Activated CD4-positive, alpha-beta T cell treated with anti-CD3 and anti-CD28 coated beads, Interleukin-2, amount 50 U/mL, for 1 hour (primary cell): ENCODE results near the gene SULT1C3.

Experiments
- DNase-seq: peaks from one replicate; pipeline ENCODE4 v3.0.0-alpha.2; 2020

Gene SULT1C3

GRCh38 chr2:108239786-108240185 is at the start of gene SULT1C3:
SULT1C3 (plus strand) TSS chr2:108239968; CDS start chr2:108247195, 7,227 bp downstream.
- DNase-seq, result no peak

GRCh38 chr2:108193251-108193650 is 46.5 kb upstream of the SULT1C3 start:
- DNase-seq, result no peak

- no peak for DNase-seq
Observed at GRCh38 chr2:108194409-108195132, 45.2 kb upstream of the SULT1C3 start.

GRCh38 chr2:108195133-108195439 is 44.7 kb upstream of the SULT1C3 start:
- no peak for DNase-seq

GRCh38 chr2:108199726-108200125 is 40.0 kb upstream of the SULT1C3 start:
- no peak for DNase-seq

- DNase-seq, result no peak
Observed at GRCh38 chr2:108200569-108200968, 39.2 kb upstream of the SULT1C3 start.

- no peak for DNase-seq
Observed at GRCh38 chr2:108212671-108213070, 27.1 kb upstream of the SULT1C3 start.

- no peak for DNase-seq
Observed at GRCh38 chr2:108215794-108216211, 24.0 kb upstream of the SULT1C3 start.

GRCh38 chr2:108217211-108217610 is 22.6 kb upstream of the SULT1C3 start:
- DNase-seq, result no peak

GRCh38 chr2:108219688-108220087 is 20.1 kb upstream of the SULT1C3 start:
- DNase-seq, result no peak

GRCh38 chr2:108220191-108220590 is 19.6 kb upstream of the SULT1C3 start:
- no peak for DNase-seq

- no peak for DNase-seq
Observed at GRCh38 chr2:108220942-108221541, 18.7 kb upstream of the SULT1C3 start.

- DNase-seq, result no peak
Observed at GRCh38 chr2:108222261-108222660, 17.5 kb upstream of the SULT1C3 start.

- DNase-seq, result no peak
Observed at GRCh38 chr2:108223573-108223972, 16.2 kb upstream of the SULT1C3 start.

- no peak for DNase-seq
Observed at GRCh38 chr2:108224022-108224421, 15.7 kb upstream of the SULT1C3 start.

- no peak for DNase-seq
Observed at GRCh38 chr2:108226564-108226963, 13.2 kb upstream of the SULT1C3 start.

GRCh38 chr2:108228006-108228405 is 11.8 kb upstream of the SULT1C3 start:
- DNase-seq, result no peak

GRCh38 chr2:108228537-108228936 is 11.2 kb upstream of the SULT1C3 start:
- no peak for DNase-seq

- DNase-seq, result no peak
Observed at GRCh38 chr2:108229875-108230274, 9.9 kb upstream of the SULT1C3 start.

GRCh38 chr2:108235577-108235976 is 4.2 kb upstream of the SULT1C3 start:
- no peak for DNase-seq

- no peak for DNase-seq
Observed at GRCh38 chr2:108236676-108237335, 3.0 kb upstream of the SULT1C3 start.

- no peak for DNase-seq
Observed at GRCh38 chr2:108240966-108241365, 1.2 kb downstream of the SULT1C3 start.

- no peak for DNase-seq
Observed at GRCh38 chr2:108243566-108243965, 3.8 kb downstream of the SULT1C3 start.

- DNase-seq, result no peak
Observed at GRCh38 chr2:108244667-108245414, 5.1 kb downstream of the SULT1C3 start.
